ENCODE data around the gene CALY.

Gene CALY

DNA sequence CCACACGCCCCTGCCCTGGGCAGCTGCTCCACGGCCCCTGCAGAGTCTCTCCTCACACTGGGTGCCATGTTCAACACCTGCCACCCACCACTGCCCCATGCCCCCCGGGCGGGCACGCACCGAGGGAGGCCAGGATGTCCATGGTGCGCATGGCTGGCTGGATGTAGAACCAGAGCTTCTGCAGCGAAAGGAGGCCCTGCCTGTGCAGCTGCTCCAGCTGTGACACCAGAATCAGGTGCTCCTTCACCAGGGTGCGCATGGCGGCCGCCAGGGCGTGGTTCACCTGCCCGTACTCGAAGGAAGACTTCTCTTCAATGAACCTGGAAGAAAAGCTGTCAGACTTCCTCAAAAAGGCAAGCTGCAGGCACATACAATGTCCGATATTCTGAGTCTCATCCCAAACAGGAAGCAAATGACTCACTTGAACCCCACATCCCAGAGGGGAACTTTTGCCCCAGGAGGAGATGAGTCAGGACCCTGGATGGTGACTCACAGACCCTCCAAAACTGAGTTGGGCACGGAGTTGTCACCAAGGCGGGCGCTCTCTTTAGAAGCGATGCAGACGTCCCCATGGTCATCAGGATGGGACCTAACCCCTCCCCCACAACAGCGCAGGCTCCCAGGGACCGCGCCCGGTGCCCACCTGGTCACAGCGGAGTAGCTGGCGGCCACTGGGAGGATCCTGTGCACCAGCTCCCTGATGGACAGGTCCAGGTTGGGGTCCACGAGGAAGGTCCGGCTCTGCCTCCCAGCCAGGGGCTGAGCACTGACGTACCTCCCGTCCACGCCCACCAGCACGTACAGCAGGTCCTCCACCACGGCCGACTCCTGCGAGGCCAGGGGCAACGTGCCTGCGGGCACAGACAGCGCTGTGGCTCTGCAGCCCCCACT lies 43.5 kb downstream of the CALY start:
- Histone ChIP-seq H3K4me3 (IDR thresholded peaks at IDR 0.05; ENCODE audit: insufficient read depth, low read depth, low read length) (no peak overlapping the region), H3K36me3 (ENCODE audit: insufficient read depth) (no peaks in the 10 kb centered on the region; the same call in 1 of the 2 replicates), H3K4me2 (no peak overlapping the region), H3K27me3 (ENCODE audit: insufficient read depth, low read depth) (no peaks in the 10 kb centered on the region), H3K9ac (no peak overlapping the region), H3K4me1 (ENCODE audit: low read depth, poor library complexity, severe bottlenecking) (no peaks in the 10 kb centered on the region), H3K27ac (no peak overlapping the region), H2AFZ (ENCODE audit: low read depth) (no peak overlapping the region), H4K20me1 (ENCODE audit: insufficient read depth) (no peaks in the 10 kb centered on the region), H3K79me2 (ENCODE audit: insufficient read depth, low read depth) (no peaks in the 10 kb centered on the region)
- TF ChIP-seq CTCF (conservative IDR thresholded peaks at IDR 0.05; ENCODE audit: low read depth, low read length) = no peak

DNA sequence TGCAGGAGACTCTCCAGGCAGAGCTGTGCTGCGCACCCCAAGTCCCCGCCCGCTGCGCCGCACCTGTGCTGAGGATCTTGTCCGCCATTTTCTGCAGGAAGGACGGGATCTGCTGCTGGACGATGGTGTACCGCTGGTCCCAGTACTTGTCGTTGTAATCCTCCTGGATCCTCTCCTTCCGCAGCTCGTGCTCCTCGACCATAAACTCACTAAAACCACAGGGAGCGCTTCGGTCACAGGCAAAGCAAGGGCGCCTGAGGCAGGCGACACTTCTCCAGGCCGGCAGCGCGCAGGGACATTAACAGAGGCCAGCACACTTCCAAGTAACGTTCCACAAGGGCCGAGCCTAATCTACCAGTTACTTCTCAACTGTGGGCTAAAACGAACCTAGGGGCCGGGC lies 46.9 kb downstream of the CALY start:
- Histone ChIP-seq H3K9ac (no peak overlapping the region), H2AFZ (ENCODE audit: low read depth) (no peak overlapping the region), H3K27me3 (ENCODE audit: insufficient read depth, low read depth) (no peaks in the 10 kb centered on the region), H3K36me3 (ENCODE audit: insufficient read depth) (no peaks in the 10 kb centered on the region), H4K20me1 (ENCODE audit: insufficient read depth) (no peaks in the 10 kb centered on the region), H3K27ac (no peak overlapping the region), H3K79me2 (ENCODE audit: insufficient read depth, low read depth) (no peaks in the 10 kb centered on the region), H3K4me3 (IDR thresholded peaks at IDR 0.05; ENCODE audit: insufficient read depth, low read depth, low read length) (no peak overlapping the region), H3K4me1 (ENCODE audit: low read depth, poor library complexity, severe bottlenecking) (no peaks in the 10 kb centered on the region), H3K4me2 (no peak overlapping the region)
- no peak for TF ChIP-seq CTCF (conservative IDR thresholded peaks at IDR 0.05; ENCODE audit: low read depth, low read length)

GRCh38 chr10:133287832-133288500 lies 48.7 kb downstream of the CALY start:
- H3K79me2 ChIP-seq (ENCODE audit: insufficient read depth, low read depth) = no peaks in the 10 kb centered on the region
- TF ChIP-seq CTCF (conservative IDR thresholded peaks at IDR 0.05; ENCODE audit: low read depth, low read length) = no peak
- H3K4me3 ChIP-seq (IDR thresholded peaks at IDR 0.05; ENCODE audit: insufficient read depth, low read depth, low read length) = no peak overlapping the region

DNA sequence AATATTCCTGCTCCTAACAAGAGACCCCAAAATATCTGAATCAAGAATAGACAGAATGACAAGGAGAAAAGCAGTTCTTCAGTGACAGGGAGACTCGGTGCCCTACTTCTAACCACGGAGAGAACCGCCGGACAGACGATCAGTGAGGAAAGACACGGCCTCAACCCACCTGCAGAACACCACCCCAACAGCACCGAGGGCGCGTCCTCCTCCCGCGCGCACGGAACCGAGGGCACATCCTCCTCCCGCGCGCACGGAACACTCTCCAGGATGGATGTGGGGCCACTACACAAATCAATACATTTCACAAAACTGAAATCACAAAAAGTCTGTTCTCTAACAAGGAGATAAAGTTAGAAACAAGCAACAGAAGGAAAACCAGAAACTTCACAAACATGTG lies 50.3 kb downstream of the CALY start:
- Histone ChIP-seq H3K4me1 (ENCODE audit: low read depth, poor library complexity, severe bottlenecking) (no peaks in the 10 kb centered on the region), H2AFZ (ENCODE audit: low read depth) (no peak overlapping the region), H3K9ac (no peak overlapping the region), H3K79me2 (ENCODE audit: insufficient read depth, low read depth) (no peaks in the 10 kb centered on the region), H3K27me3 (ENCODE audit: insufficient read depth, low read depth) (no peaks in the 10 kb centered on the region), H4K20me1 (ENCODE audit: insufficient read depth) (no peaks in the 10 kb centered on the region), H3K36me3 (ENCODE audit: insufficient read depth) (no peaks in the 10 kb centered on the region), H3K4me3 (IDR thresholded peaks at IDR 0.05; ENCODE audit: insufficient read depth, low read depth, low read length) (no peak overlapping the region), H3K27ac (no peak overlapping the region), H3K4me2 (no peak overlapping the region)
- TF ChIP-seq CTCF (conservative IDR thresholded peaks at IDR 0.05; ENCODE audit: low read depth, low read length) = no peak

More at GRCh38 chr10:133287832-133288500, 48.7 kb downstream of the CALY start:
- Histone ChIP-seq H3K4me1 (ENCODE audit: low read depth, poor library complexity, severe bottlenecking) (no peaks in the 10 kb centered on the region), H3K4me2 (no peak overlapping the region), H3K9ac (no peak overlapping the region), H3K27ac (no peak overlapping the region), H2AFZ (ENCODE audit: low read depth) (no peak overlapping the region), H3K27me3 (ENCODE audit: insufficient read depth, low read depth) (no peaks in the 10 kb centered on the region), H3K36me3 (ENCODE audit: insufficient read depth) (no peaks in the 10 kb centered on the region), H4K20me1 (ENCODE audit: insufficient read depth) (no peaks in the 10 kb centered on the region)

All from KMS-11 (cell line).